ENCODE results near the gene COL1A2. TPM values are rescaled to one million over a fixed set of nuclear protein-coding genes. Genes with fewer than 3 reads are reported as not detected.

Gene COL1A2
- total RNA-seq, 6 donors from 2014 or later = 40.0 to 607 (median 204) TPM

DNA sequence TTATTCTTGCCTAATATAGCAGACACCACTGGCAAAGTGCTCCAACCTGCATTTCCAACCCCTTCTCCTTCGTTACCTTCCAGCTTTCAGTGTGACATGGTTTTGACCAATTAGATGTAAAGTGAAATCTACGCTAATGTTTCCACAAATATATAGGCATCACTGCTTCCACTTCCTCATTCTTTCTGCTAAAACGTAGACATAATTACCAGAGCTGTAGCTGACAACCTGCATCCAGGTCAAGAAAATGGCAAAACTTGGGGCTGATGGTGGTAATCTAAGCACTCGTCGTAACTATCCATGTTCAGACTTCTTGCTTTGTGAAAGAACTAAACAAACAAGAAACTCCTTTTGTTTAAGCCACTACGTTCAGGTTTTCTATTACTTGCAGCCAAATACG lies 41.8 kb upstream of the COL1A2 start:
- DNase-seq (no peak), ATAC-seq (ENCODE audit: low FRiP score in 2 of 2) (no peak)
- Histone ChIP-seq H3K36me3 (no peaks in the 10 kb centered on the region), H3K27ac (no peak overlapping the region), H3K4me1 (no peaks in the 10 kb centered on the region), H3K4me3 (no peak overlapping the region), H3K9me3 (no peaks in the 10 kb centered on the region), H3K27me3 (no peaks in the 10 kb centered on the region)
- WGBS, 2 donors = 58 to 60% methylated on average over 7 of the region's 7 CpGs
- TF ChIP-seq POLR2AphosphoS5 (IDR thresholded peaks at IDR 0.05) = no peak

DNA sequence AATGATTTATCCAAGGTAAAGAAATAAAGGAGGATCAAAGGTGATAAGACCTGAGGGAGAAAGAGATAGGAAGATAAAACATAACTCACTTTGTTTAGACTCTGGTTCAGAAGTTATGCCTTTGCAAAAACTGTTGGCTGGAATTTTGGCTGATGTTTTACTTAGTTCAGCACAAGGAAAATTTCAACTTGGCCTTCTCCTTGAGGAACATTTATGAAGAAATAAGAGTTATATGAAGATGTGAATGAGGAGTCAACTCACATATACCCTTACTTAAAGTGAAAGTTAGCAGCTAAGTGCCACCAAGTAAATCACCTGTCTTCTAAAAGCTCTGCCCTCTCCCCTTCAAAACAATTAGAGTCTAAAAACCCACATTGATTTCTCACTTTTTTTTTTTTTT lies 39.7 kb upstream of the COL1A2 start:
- no peak overlapping the region for H3K27ac ChIP-seq

DNA sequence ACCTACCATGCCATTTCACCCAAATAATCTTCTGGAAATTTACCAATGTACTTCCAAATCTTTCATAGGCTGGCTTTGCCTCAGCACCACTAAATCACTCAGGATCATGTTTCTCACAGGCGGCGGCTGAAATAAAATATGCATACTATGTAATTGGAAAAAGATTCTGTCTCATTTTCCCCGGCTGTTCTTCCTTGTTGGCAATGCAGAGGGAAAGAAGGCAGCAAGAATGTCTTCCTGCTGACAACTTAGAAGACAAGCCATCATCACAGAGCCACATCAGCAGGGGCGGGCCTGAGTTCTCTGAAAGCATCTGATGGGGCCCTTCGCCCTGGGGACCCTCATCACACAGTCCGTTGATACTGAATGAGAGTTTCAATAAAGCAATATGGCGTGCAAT lies 39.2 kb upstream of the COL1A2 start:
- Histone ChIP-seq H3K4me3 (no peak overlapping the region), H3K4me1 (no peaks in the 10 kb centered on the region), H3K9me3 (no peaks in the 10 kb centered on the region), H3K27me3 (no peaks in the 10 kb centered on the region), H3K36me3 (no peaks in the 10 kb centered on the region), H3K27ac (no peak overlapping the region)
- TF ChIP-seq EP300 (IDR thresholded peaks at IDR 0.05) (no peak), POLR2A (IDR thresholded peaks at IDR 0.05) (no peak), POLR2AphosphoS5 (IDR thresholded peaks at IDR 0.05) (no peak)
- TF ChIP-seq, protein P1, sequence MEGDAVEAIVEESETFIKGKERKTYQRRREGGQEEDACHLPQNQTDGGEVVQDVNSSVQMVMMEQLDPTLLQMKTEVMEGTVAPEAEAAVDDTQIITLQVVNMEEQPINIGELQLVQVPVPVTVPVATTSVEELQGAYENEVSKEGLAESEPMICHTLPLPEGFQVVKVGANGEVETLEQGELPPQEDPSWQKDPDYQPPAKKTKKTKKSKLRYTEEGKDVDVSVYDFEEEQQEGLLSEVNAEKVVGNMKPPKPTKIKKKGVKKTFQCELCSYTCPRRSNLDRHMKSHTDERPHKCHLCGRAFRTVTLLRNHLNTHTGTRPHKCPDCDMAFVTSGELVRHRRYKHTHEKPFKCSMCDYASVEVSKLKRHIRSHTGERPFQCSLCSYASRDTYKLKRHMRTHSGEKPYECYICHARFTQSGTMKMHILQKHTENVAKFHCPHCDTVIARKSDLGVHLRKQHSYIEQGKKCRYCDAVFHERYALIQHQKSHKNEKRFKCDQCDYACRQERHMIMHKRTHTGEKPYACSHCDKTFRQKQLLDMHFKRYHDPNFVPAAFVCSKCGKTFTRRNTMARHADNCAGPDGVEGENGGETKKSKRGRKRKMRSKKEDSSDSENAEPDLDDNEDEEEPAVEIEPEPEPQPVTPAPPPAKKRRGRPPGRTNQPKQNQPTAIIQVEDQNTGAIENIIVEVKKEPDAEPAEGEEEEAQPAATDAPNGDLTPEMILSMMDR (IDR thresholded peaks at IDR 0.05) = no peak
- DNase-seq (no peak), ATAC-seq (ENCODE audit: low FRiP score in 2 of 2) (peak in 1 of 2 donors; percentile 56)
- 66 to 79% methylated on average over 7 of the region's 7 CpGs for WGBS, 2 donors

More for the DNA sequence above, 39.7 kb upstream of the COL1A2 start:
- DNase-seq (no peak), ATAC-seq (ENCODE audit: low FRiP score in 2 of 2) (no peak)
- Histone ChIP-seq H3K36me3 (no peaks in the 10 kb centered on the region), H3K4me1 (no peaks in the 10 kb centered on the region), H3K4me3 (no peak overlapping the region), H3K9me3 (no peaks in the 10 kb centered on the region), H3K27me3 (no peaks in the 10 kb centered on the region)
- TF ChIP-seq POLR2A (IDR thresholded peaks at IDR 0.05) (no peak), EP300 (IDR thresholded peaks at IDR 0.05) (no peak)

DNA sequence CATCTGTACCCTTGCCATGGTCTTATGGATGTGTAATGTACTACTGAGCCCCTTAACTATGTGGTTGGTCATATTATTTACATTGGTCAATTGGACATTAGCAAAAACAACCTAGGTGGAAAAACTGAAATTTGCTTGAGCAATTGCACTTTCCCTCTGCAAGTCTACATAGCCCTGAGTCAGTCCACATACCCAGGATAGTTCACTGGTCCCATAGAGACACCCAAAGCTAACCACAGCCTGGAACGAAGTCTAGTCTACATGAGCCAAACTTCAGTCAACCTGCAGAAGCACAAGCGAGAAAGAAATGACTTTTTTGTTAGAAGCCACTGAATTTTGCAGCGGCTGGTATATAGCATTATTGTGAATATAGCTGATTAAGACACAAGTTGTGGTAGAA lies 37.6 kb upstream of the COL1A2 start:
- TF ChIP-seq EP300 (IDR thresholded peaks at IDR 0.05) (no peak), POLR2AphosphoS5 (IDR thresholded peaks at IDR 0.05) (no peak), POLR2A (IDR thresholded peaks at IDR 0.05) (no peak)
- TF ChIP-seq, protein P1 (IDR thresholded peaks at IDR 0.05) = no peak
- ATAC-seq (ENCODE audit: low FRiP score in 2 of 2) (peak in 1 of 2 donors; percentile 77), DNase-seq (no peak)
- no peaks in the 10 kb centered on the region for H3K4me1 ChIP-seq
- H3K9me3 ChIP-seq = no peaks in the 10 kb centered on the region
- WGBS, 2 donors = 88 to 91% methylated on average over 3 of the region's 3 CpGs
- no peaks in the 10 kb centered on the region for H3K27me3 ChIP-seq
- no peak overlapping the region for H3K4me3 ChIP-seq
- no peak overlapping the region for H3K27ac ChIP-seq
- H3K36me3 ChIP-seq = no peaks in the 10 kb centered on the region

DNA sequence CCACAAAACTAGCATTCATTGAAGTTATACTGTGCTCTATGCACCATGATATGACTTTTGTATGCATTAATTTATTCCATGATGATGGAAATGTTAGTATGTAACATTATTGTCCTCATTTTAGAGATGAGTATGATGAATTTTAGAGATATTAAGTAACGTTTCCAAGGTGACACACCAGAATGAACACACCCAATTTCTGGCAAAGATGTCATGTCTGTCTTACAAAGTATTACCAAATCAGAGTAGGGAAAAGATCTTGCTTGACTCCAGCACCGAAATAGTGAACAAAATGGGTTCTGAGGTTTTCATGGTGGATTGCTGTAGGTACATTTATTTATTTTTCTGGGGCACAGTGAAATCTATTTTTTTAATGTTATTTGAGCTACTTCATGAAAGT lies 33.8 kb upstream of the COL1A2 start:
- 79 to 90% methylated on average over 2 of the region's 2 CpGs for WGBS, 2 donors
- Histone ChIP-seq H3K4me1 (no peaks in the 10 kb centered on the region), H3K27ac (no peak overlapping the region), H3K36me3 (no peaks in the 10 kb centered on the region), H3K4me3 (no peak overlapping the region), H3K27me3 (no peaks in the 10 kb centered on the region), H3K9me3 (no peaks in the 10 kb centered on the region)
- no peak for DNase-seq
- TF ChIP-seq POLR2AphosphoS5 (IDR thresholded peaks at IDR 0.05) (no peak), POLR2A (IDR thresholded peaks at IDR 0.05) (no peak), EP300 (IDR thresholded peaks at IDR 0.05) (no peak)
- TF ChIP-seq, protein P1 (IDR thresholded peaks at IDR 0.05) = no peak
- peak in 1 of 2 donors; percentile 54 for ATAC-seq (ENCODE audit: low FRiP score in 2 of 2)

DNA sequence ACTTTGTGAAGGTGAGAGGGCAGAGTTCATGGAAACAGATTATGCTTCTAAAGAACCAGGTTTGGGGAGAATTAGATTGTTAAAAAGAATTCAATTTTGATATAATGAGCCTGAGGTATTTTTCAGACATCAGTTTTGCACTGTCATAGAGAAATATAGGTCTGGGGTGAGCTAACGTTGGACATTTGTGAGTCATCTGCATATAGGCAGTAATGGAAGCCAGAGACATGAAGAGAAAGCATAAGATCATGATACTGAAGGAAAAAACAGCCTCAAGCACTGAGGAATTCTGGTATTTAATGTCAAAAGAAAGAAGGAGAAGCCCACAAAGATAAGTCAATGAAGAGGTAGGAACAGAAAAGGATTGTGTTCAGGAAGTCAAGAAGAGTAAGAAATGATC lies 32.4 kb upstream of the COL1A2 start:
- H3K4me1 ChIP-seq = peaks cover 0 to under 1% (median 0%) of the 10 kb centered on the region in 4 donors
- TF ChIP-seq POLR2AphosphoS5 (IDR thresholded peaks at IDR 0.05) (no peak), POLR2A (IDR thresholded peaks at IDR 0.05) (no peak), EP300 (IDR thresholded peaks at IDR 0.05) (no peak)
- TF ChIP-seq, protein P1 (IDR thresholded peaks at IDR 0.05) = no peak
- DNase-seq = no peak
- H3K9me3 ChIP-seq = no peaks in the 10 kb centered on the region
- ATAC-seq (ENCODE audit: low FRiP score in 2 of 2) = no peak
- 85 to 88% methylated on average over 1 of the region's 1 CpG for WGBS, 2 donors
- no peaks in the 10 kb centered on the region for H3K36me3 ChIP-seq
- H3K27ac ChIP-seq = no peak overlapping the region
- H3K27me3 ChIP-seq = no peaks in the 10 kb centered on the region
- H3K4me3 ChIP-seq = no peak overlapping the region
